Neural progenitor cell (in vitro differentiated cells): Measurements from ENCODE around the gene THSD4. TPM values are rescaled to one million over a fixed set of nuclear protein-coding genes. Genes with fewer than 3 reads are reported as not detected.

ENCODE experiments used
- DNase-seq: peaks from one replicate; pipeline ENCODE4 v3.0.0-alpha.2; 2016; ENCODE audit warnings: low spot score
- H2AFZ ChIP-seq: fragments of 200-600 bp; sonication (generic); replicated peaks from 2 replicates; pipeline ENCODE4 v1.6.1; 2016; ENCODE audit warnings: antibody characterized with exemption
- H3F3A ChIP-seq: fragments of 200-600 bp; sonication (generic); 2 replicates; pipeline ENCODE4 v1.6.1; 2016; ENCODE audit warnings: antibody characterized with exemption, low read depth
- H3K27ac ChIP-seq: fragments of 200-600 bp; sonication (generic); 2 replicates; pipeline ENCODE4 v1.5.1; 2016; ENCODE audit warnings: mild to moderate bottlenecking
- H3K27me3 ChIP-seq: fragments of 200-600 bp; sonication (generic); 2 replicates; pipeline ENCODE4 v1.6.1; 2016; ENCODE audit warnings: mild to moderate bottlenecking, moderate library complexity
- H3K36me3 ChIP-seq: fragments of 200-600 bp; sonication (generic); 2 replicates; pipeline ENCODE4 v1.5.1; 2016
- H3K4me1 ChIP-seq: fragments of 200-600 bp; sonication (generic); 2 replicates; pipeline ENCODE4 v1.6.1; 2016; ENCODE audit warnings: mixed run types
- H3K4me2 ChIP-seq: fragments of 200-600 bp; sonication (generic); 2 replicates; pipeline ENCODE4 v1.6.1; 2016
- H3K4me3 ChIP-seq: fragments of 200-600 bp; sonication (generic); 2 replicates; pipeline ENCODE4 v1.5.1; 2016
- H3K79me2 ChIP-seq: fragments of 200-600 bp; sonication (generic); 2 replicates; pipeline ENCODE4 v1.6.1; 2016; ENCODE audit warnings: low read depth
- H3K9ac ChIP-seq: fragments of 200-600 bp; sonication (generic); 2 replicates; pipeline ENCODE4 v1.6.1; 2016
- H3K9me3 ChIP-seq: fragments of 200-600 bp; sonication (generic); 2 replicates; pipeline ENCODE4 v1.5.1; 2016; ENCODE audit warnings: low read depth
- H4K20me1 ChIP-seq: fragments of 200-600 bp; sonication (generic); 2 replicates; pipeline ENCODE4 v1.6.1; 2016; ENCODE audit warnings: low read depth
- H3K27ac Mint-ChIP-seq: 3 replicates; pipeline ENCODE4 v1.8.0; 2021; ENCODE audit warnings: mixed read lengths
- H3K27me3 Mint-ChIP-seq: 2 replicates; pipeline ENCODE4 v1.8.0; 2022; ENCODE audit warnings: low read depth, mild to moderate bottlenecking, inconsistent platforms, moderate library complexity, mixed read lengths; ENCODE audit not compliant: insufficient read depth
- H3K36me3 Mint-ChIP-seq: 3 replicates; pipeline ENCODE4 v1.8.0; 2021; ENCODE audit warnings: mixed read lengths
- H3K4me1 Mint-ChIP-seq: 3 replicates; pipeline ENCODE4 v1.8.0; 2021; ENCODE audit warnings: mixed read lengths
- H3K4me3 Mint-ChIP-seq: 3 replicates; pipeline ENCODE4 v1.8.0; 2021; ENCODE audit warnings: mild to moderate bottlenecking, moderate library complexity, mixed read lengths
- H3K9me3 Mint-ChIP-seq: 3 replicates; pipeline ENCODE4 v1.8.0; 2020; ENCODE audit warnings: mixed read lengths
- EZH2 ChIP-seq: fragments of 200-600 bp; sonication (generic); IDR thresholded peaks from 2 replicates; pipeline ENCODE4 v1.6.1; 2017; ENCODE audit warnings: antibody characterized with exemption, mild to moderate bottlenecking, moderate library complexity
- EZH2phosphoT487 ChIP-seq: fragments of 200-600 bp; sonication (generic); IDR thresholded peaks from 2 replicates; pipeline ENCODE4 v1.6.1; 2017; ENCODE audit warnings: antibody characterized with exemption
- total RNA-seq: library from RNA; depleted of rRNA; stranded (reverse); fragments of >200 nt; gene quantifications from 2 replicates; pipeline ENCODE4 v1.2.3, GENCODE V29; 2015; ENCODE audit warnings: low replicate concordance
- TF ChIP-seq, protein P1 (sequence below): fragments of 200-600 bp; sonication (generic); IDR thresholded peaks from 2 replicates; pipeline ENCODE4 v1.5.1; 2017; ENCODE audit warnings: antibody characterized with exemption, mild to moderate bottlenecking

Gene THSD4
- total RNA-seq, 1 donor from 2014 or later: 2.4 TPM

DNA sequence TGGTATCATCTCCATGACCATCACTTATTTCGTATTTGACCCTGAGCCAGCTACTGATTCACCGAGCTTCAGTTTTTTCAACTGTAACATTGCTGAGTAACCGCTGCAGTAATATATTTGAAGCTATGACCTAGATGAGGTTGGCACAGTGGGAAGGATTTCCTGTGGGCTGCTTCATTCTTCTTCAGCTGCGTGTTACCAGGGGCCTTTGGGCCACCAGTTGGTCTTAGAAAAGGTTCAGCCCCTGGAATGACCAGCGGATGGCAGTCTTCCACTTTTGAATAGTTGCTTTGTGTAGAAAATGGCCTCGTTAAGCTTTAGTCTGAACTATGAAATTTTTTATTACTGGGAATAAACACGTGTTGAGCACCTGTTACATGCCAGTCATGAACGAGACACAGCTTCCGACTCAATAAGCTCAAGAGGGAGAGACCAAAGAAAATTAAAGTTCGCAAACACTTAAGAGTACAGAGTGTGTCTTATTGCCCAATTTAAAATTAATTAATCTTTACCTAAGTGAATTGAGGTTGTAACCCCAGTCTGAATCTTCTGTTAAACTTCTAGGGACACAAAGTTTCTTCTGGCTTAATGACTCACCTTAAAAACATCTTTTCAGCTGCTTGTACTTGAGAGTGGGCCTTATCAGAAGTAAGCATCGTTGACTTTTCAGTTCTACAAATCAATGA lies 637.5 kb downstream of the THSD4 start:
- H3K27ac Mint-ChIP-seq: no peak overlapping the region
- peak; percentile 68 for DNase-seq
- H3K4me3 Mint-ChIP-seq: no peak overlapping the region

DNA sequence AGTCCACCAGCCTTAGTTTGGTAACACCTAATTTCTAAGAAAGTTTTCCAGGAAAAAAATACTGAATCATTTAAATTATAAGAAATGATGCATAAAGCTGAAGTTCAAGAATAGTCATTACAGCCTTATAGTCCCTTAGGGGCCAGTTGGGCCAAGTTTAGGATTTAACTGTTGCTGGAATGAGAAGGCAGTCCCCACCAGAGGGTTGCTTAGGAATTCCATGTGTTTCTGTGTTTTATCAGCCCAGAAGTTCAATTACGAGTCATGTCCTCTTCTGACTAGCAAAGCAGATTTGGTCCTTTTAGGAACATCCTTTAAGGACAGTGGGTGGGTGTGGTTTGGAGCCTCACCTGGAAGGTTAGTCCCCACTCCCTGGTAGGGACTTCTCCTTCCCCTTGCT lies 638.1 kb downstream of the THSD4 start:
- DNase-seq: no peak
- H3K4me1 ChIP-seq: no peaks in the 10 kb centered on the region
- no peaks in the 10 kb centered on the region for H3K9me3 ChIP-seq
- H3K27me3 Mint-ChIP-seq: peaks cover 3% of the 10 kb centered on the region
- no peak overlapping the region for H2AFZ ChIP-seq
- H3K4me2 ChIP-seq: no peak overlapping the region
- no peak overlapping the region for H3K4me3 ChIP-seq
- no peak for TF ChIP-seq EZH2
- TF ChIP-seq, protein P1, sequence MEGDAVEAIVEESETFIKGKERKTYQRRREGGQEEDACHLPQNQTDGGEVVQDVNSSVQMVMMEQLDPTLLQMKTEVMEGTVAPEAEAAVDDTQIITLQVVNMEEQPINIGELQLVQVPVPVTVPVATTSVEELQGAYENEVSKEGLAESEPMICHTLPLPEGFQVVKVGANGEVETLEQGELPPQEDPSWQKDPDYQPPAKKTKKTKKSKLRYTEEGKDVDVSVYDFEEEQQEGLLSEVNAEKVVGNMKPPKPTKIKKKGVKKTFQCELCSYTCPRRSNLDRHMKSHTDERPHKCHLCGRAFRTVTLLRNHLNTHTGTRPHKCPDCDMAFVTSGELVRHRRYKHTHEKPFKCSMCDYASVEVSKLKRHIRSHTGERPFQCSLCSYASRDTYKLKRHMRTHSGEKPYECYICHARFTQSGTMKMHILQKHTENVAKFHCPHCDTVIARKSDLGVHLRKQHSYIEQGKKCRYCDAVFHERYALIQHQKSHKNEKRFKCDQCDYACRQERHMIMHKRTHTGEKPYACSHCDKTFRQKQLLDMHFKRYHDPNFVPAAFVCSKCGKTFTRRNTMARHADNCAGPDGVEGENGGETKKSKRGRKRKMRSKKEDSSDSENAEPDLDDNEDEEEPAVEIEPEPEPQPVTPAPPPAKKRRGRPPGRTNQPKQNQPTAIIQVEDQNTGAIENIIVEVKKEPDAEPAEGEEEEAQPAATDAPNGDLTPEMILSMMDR: no peak
- TF ChIP-seq EZH2phosphoT487: no peak
- H3K4me1 Mint-ChIP-seq: peaks cover 2% of the 10 kb centered on the region
- H3F3A ChIP-seq: no peaks in the 10 kb centered on the region
- no peaks in the 10 kb centered on the region for H4K20me1 ChIP-seq
- no peak overlapping the region for H3K27ac ChIP-seq
- peaks cover 2% of the 10 kb centered on the region for H3K36me3 Mint-ChIP-seq
- H3K27me3 ChIP-seq: no peaks in the 10 kb centered on the region
- H3K9ac ChIP-seq: no peak overlapping the region
- peaks cover 3% of the 10 kb centered on the region for H3K9me3 Mint-ChIP-seq
- H3K36me3 ChIP-seq: no peaks in the 10 kb centered on the region
- H3K4me3 Mint-ChIP-seq: no peak overlapping the region
- H3K79me2 ChIP-seq: no peaks in the 10 kb centered on the region
- H3K27ac Mint-ChIP-seq: no peak overlapping the region

More for the DNA sequence above, 637.5 kb downstream of the THSD4 start:
- Histone ChIP-seq H2AFZ (no peak overlapping the region), H3K27ac (no peak overlapping the region), H3F3A (no peaks in the 10 kb centered on the region), H3K9me3 (no peaks in the 10 kb centered on the region), H3K79me2 (no peaks in the 10 kb centered on the region), H4K20me1 (no peaks in the 10 kb centered on the region), H3K9ac (no peak overlapping the region), H3K4me3 (no peak overlapping the region), H3K27me3 (no peaks in the 10 kb centered on the region), H3K4me2 (no peak overlapping the region), H3K36me3 (no peaks in the 10 kb centered on the region), H3K4me1 (no peaks in the 10 kb centered on the region)
- Mint-ChIP-seq H3K36me3 (peaks cover 2% of the 10 kb centered on the region), H3K9me3 (peaks cover 3% of the 10 kb centered on the region), H3K27me3 (peaks cover 4% of the 10 kb centered on the region), H3K4me1 (peaks cover 2% of the 10 kb centered on the region)
- TF ChIP-seq, protein P1: peak; percentile 69
- no peak for TF ChIP-seq EZH2phosphoT487
- no peak for TF ChIP-seq EZH2

DNA sequence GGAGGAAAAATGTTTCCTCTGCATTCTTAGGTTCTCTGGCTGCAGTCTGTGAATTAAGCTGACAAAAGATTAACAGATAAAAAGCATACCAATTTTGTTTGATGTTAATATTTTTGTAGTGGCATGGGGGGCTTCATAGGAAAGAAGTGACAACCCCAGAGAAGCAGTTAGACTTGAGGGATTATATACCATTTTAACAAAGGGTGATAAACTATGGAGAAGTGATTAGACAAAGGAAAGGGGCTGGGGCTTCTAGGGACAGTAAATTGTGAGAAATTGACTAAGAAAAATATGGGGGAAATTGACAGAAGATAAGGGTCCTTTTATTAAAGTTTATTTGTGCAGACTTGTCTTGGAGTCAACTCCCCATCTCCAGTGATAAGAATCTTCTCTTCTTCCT lies 639.4 kb downstream of the THSD4 start:
- Mint-ChIP-seq H3K9me3 (peaks cover 3% of the 10 kb centered on the region), H3K4me3 (no peak overlapping the region), H3K36me3 (no peaks in the 10 kb centered on the region), H3K4me1 (peaks cover 2% of the 10 kb centered on the region), H3K27me3 (no peaks in the 10 kb centered on the region), H3K27ac (no peak overlapping the region)
- H3K27me3 ChIP-seq: no peaks in the 10 kb centered on the region
- H3K4me3 ChIP-seq: no peak overlapping the region
- H3F3A ChIP-seq: no peaks in the 10 kb centered on the region
- no peaks in the 10 kb centered on the region for H4K20me1 ChIP-seq
- no peak for DNase-seq
- H3K79me2 ChIP-seq: no peaks in the 10 kb centered on the region
- TF ChIP-seq, protein P1: no peak
- TF ChIP-seq EZH2phosphoT487 (no peak), EZH2 (no peak)
- no peak overlapping the region for H3K9ac ChIP-seq
- no peak overlapping the region for H2AFZ ChIP-seq
- H3K27ac ChIP-seq: no peak overlapping the region
- no peak overlapping the region for H3K4me2 ChIP-seq
- no peaks in the 10 kb centered on the region for H3K9me3 ChIP-seq
- no peaks in the 10 kb centered on the region for H3K4me1 ChIP-seq
- no peaks in the 10 kb centered on the region for H3K36me3 ChIP-seq
